Skeletal muscle satellite cell (primary cell): ENCODE data around the gene GPATCH4.
"Not testable (repeated sequence)": the region's sequence is repeated elsewhere in the genome, so short reads cannot be mapped to it uniquely, and the experiment has no call there.

Experiments
- H3K27me3 ChIP-seq: 2 replicates; pipeline ENCODE4 v1.7.0; 2013; ENCODE audit warnings: low read length; ENCODE audit not compliant: control insufficient read depth, insufficient read depth
- H3K36me3 ChIP-seq: 2 replicates; pipeline ENCODE4 v1.7.0; 2013; ENCODE audit warnings: mild to moderate bottlenecking, control low read depth, low read length; ENCODE audit not compliant: insufficient read depth
- H3K4me1 ChIP-seq: 2 replicates; pipeline ENCODE4 v1.7.0; 2013; ENCODE audit warnings: low read length; ENCODE audit not compliant: control insufficient read depth, insufficient read depth
- H3K4me2 ChIP-seq: 2 replicates; pipeline ENCODE4 v1.7.0; 2013; ENCODE audit warnings: mild to moderate bottlenecking, low read length
- H3K4me3 ChIP-seq: 2 replicates; pipeline ENCODE4 v1.7.0; 2013; ENCODE audit warnings: low read length
- H3K9ac ChIP-seq: 2 replicates; pipeline ENCODE4 v1.7.0; 2013; ENCODE audit warnings: mild to moderate bottlenecking, low read depth, low read length, moderate library complexity
- H3K9me3 ChIP-seq: replicated peaks from 2 replicates; pipeline ENCODE4 v1.7.0; 2013; ENCODE audit warnings: mild to moderate bottlenecking, control low read depth, low read length

GPATCH4 gene

GRCh38 chr1:156571261-156571852 lies 29.9 kb downstream of the GPATCH4 start:
- Histone ChIP-seq H3K4me3 (peak overlapping the region; percentile 78), H3K27me3 (peaks cover 7% of the 10 kb centered on the region), H3K9ac (peak overlapping the region; percentile 73), H3K4me2 (peak overlapping the region; percentile 89), H3K4me1 (peaks cover 15% of the 10 kb centered on the region), H3K36me3 (no peaks in the 10 kb centered on the region), H3K9me3 (no peaks in the 10 kb centered on the region)

- peaks cover 10% of the 10 kb centered on the region for H3K4me1 ChIP-seq
- H3K27me3 ChIP-seq = no peaks in the 10 kb centered on the region
- no peak overlapping the region for H3K9ac ChIP-seq
- no peak overlapping the region for H3K4me2 ChIP-seq
- peaks cover 24% of the 10 kb centered on the region for H3K36me3 ChIP-seq
- H3K9me3 ChIP-seq = no peaks in the 10 kb centered on the region
- H3K4me3 ChIP-seq = no peak overlapping the region
Measured at GRCh38 chr1:156566436-156566835, 34.8 kb downstream of the GPATCH4 start.

- Histone ChIP-seq H3K27me3 (no peaks in the 10 kb centered on the region), H3K36me3 (peaks cover 25% of the 10 kb centered on the region), H3K4me3 (no peak overlapping the region), H3K4me2 (no peak overlapping the region), H3K4me1 (peaks cover 3% of the 10 kb centered on the region), H3K9ac (no peak overlapping the region), H3K9me3 (no peaks in the 10 kb centered on the region)
Measured at GRCh38 chr1:156565519-156565918, 35.8 kb downstream of the GPATCH4 start.

- Histone ChIP-seq H3K4me1 (no peaks in the 10 kb centered on the region), H3K36me3 (peaks cover 39% of the 10 kb centered on the region), H3K4me2 (no peak overlapping the region), H3K4me3 (no peak overlapping the region), H3K9me3 (no peaks in the 10 kb centered on the region), H3K27me3 (no peaks in the 10 kb centered on the region), H3K9ac (no peak overlapping the region)
Measured at GRCh38 chr1:156560585-156561163, 40.6 kb downstream of the GPATCH4 start.

GRCh38 chr1:156559797-156560385 lies 41.4 kb downstream of the GPATCH4 start:
- peaks cover 40% of the 10 kb centered on the region for H3K36me3 ChIP-seq
- H3K27me3 ChIP-seq = no peaks in the 10 kb centered on the region
- no peak overlapping the region for H3K9ac ChIP-seq
- no peak overlapping the region for H3K4me2 ChIP-seq
- H3K4me3 ChIP-seq = no peak overlapping the region
- no peaks in the 10 kb centered on the region for H3K4me1 ChIP-seq
- no peaks in the 10 kb centered on the region for H3K9me3 ChIP-seq

- H3K9me3 ChIP-seq = no peaks in the 10 kb centered on the region
- no peak overlapping the region for H3K9ac ChIP-seq
- peaks cover 41% of the 10 kb centered on the region for H3K36me3 ChIP-seq
Measured at GRCh38 chr1:156559086-156559796, 42.0 kb downstream of the GPATCH4 start.

GRCh38 chr1:156556354-156556753 lies 44.9 kb downstream of the GPATCH4 start:
- no peak overlapping the region for H3K4me3 ChIP-seq
- H3K9me3 ChIP-seq = no peaks in the 10 kb centered on the region
- H3K27me3 ChIP-seq = no peaks in the 10 kb centered on the region
- H3K4me1 ChIP-seq = peaks cover 12% of the 10 kb centered on the region
- peaks cover 32% of the 10 kb centered on the region for H3K36me3 ChIP-seq
- no peak overlapping the region for H3K4me2 ChIP-seq
- H3K9ac ChIP-seq = no peak overlapping the region

More at GRCh38 chr1:156559086-156559796, 42.0 kb downstream of the GPATCH4 start:
- no peak overlapping the region for H3K4me2 ChIP-seq
- H3K27me3 ChIP-seq = no peaks in the 10 kb centered on the region
- no peak overlapping the region for H3K4me3 ChIP-seq
- H3K4me1 ChIP-seq = no peaks in the 10 kb centered on the region

GRCh38 chr1:156555715-156556114 lies 45.6 kb downstream of the GPATCH4 start:
- no peak overlapping the region for H3K4me3 ChIP-seq
- peaks cover 37% of the 10 kb centered on the region for H3K36me3 ChIP-seq
- H3K9me3 ChIP-seq = no peaks in the 10 kb centered on the region
- H3K9ac ChIP-seq = no peak overlapping the region
- no peak overlapping the region for H3K4me2 ChIP-seq
- H3K4me1 ChIP-seq = peaks cover 12% of the 10 kb centered on the region
- no peaks in the 10 kb centered on the region for H3K27me3 ChIP-seq

- Histone ChIP-seq H3K27me3 (no peaks in the 10 kb centered on the region), H3K9me3 (no peaks in the 10 kb centered on the region), H3K36me3 (peaks cover 38% of the 10 kb centered on the region), H3K9ac (no peak overlapping the region), H3K4me2 (no peak overlapping the region), H3K4me1 (peaks cover 12% of the 10 kb centered on the region), H3K4me3 (no peak overlapping the region)
Measured at GRCh38 chr1:156554971-156555370, 46.3 kb downstream of the GPATCH4 start.

- Histone ChIP-seq H3K9ac (no peak overlapping the region), H3K4me2 (no peak overlapping the region), H3K4me1 (peaks cover 12% of the 10 kb centered on the region), H3K4me3 (no peak overlapping the region), H3K9me3 (no peaks in the 10 kb centered on the region), H3K27me3 (no peaks in the 10 kb centered on the region), H3K36me3 (peaks cover 28% of the 10 kb centered on the region)
Measured at GRCh38 chr1:156553860-156554485, 47.3 kb downstream of the GPATCH4 start.

- not testable (repeated sequence) for H3K9ac ChIP-seq
Measured at GRCh38 chr1:156552937-156553336, 48.3 kb downstream of the GPATCH4 start.

More at GRCh38 chr1:156552937-156553336, 48.3 kb downstream of the GPATCH4 start:
- not testable (repeated sequence) for H3K9me3 ChIP-seq, H3K4me2 ChIP-seq, H3K4me3 ChIP-seq, H3K27me3 ChIP-seq
- H3K4me1 ChIP-seq = peaks cover 12% of the 10 kb centered on the region
- H3K36me3 ChIP-seq = peaks cover 28% of the 10 kb centered on the region
